Stimulated activated CD8-positive, alpha-beta memory T cell treated with anti-CD3 and anti-CD28 coated beads, Interleukin-2, amount 100 ng/mL, for 48 hours (primary cell): ENCODE results near the gene PIEZO2.
"Not testable (repeated sequence)": the region's sequence is repeated elsewhere in the genome, so short reads cannot be mapped to it uniquely, and the experiment has no call there.

Experiments used
- DNase-seq, 2 donors: peaks; one replicate each; pipeline ENCODE4 v3.0.0-alpha.2; 2020; ENCODE audit warnings: low read depth in 2 of 2

The PIEZO2 gene

DNA sequence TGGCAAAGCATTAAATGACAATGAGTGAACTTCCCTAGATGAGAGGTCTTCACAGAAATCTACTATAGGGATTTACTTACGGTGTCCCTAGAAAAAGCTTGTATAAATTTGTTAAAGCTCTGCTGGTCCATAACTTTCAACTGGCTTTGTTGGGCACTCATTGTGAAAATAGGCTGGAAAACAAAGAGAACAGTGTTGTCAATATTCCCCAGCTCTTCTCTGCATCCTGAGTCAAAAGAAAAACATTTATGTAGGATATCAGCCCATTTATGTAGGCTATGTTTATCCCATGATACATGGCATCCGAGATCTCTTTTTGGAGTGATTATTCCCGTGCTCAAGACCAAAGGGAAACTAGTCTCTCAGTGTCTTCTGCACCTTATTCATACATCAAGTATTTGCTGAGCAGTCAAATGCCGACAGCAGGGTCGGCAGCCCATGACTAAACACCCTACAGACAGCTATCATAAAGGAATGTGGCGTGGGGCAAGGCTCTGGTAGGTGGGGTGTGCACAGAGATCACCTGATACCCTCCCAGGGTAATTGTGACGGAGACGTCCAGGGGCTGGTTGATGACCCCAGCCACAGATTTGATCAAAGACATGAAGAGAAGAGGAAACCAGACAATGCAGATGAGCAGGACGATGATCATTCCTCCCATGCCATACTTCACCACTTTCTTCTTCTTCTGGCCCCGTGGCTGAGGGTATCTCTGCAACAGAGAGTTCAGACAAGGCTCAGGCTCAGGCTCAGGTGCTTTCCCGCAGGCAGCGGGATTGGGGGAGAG, 467.6 kb downstream of the PIEZO2 start:
- DNase-seq: no peak

DNA sequence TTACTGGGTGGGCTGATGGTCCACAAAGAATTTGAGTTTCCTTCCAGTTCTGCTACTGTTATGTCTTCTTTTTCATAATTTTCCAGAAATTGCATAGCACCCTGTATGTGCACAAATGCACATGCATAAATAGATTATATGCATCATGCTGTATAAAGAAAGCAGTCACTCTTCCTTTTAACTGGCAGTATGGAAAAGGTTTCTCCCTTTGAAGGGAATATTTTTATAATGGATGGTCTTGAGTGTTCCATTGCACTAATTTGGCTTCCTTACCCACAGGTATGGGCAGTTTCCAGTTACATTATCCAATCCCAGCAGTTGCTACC, 469.1 kb downstream of the PIEZO2 start:
- no peak for DNase-seq

DNA sequence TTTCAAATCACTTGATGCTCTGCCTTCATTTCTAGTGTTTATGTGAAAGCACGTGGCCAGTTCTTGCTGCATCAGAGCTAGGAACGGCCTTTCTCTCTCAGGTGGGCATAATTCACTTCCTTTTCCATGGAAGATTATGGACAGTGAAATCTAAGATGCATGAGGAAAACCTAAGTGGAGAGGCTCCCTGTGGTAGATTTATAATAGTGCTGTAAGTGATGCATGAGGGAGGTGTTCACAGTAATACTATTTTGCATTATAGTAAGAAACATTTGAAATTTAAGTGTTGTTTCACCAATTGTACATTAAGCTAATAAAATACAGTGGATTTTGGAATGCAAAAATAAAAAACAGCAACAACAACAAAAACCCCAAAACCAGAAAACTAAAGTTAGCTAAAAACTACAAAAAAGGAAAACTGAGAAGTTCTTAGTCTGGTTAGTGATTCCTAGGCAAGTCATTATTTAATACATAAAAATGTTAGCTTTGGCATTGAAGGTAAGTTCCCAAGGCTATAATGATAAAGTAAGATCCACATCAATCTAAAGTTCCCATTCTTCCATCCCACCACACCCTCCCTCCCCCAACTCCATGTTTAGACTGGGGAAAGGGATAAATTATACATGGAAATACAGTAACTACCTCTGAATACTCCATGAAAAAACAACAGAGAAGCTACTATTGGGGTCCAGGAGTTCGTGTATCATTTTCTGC, 469.7 kb downstream of the PIEZO2 start:
- no peak for DNase-seq

DNA sequence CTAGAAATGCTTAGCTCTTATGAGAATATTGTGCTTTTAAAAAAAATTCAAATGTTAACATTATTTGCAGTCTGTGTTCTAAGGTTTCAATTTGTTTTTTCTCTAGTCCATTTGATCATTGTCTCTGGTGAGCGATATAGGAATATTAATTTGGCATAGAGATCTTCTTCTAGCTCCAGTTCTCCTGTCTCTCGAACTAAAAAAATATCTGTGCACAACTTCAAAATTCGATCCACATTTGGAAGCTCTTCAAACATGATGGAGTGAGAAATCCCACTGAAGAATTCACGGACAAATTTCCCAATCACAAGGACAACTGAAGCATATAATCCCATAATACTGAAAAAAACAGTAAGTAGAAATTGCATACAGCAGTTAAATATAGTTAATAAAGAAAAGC, 477.9 kb downstream of the PIEZO2 start:
- DNase-seq: no peak

DNA sequence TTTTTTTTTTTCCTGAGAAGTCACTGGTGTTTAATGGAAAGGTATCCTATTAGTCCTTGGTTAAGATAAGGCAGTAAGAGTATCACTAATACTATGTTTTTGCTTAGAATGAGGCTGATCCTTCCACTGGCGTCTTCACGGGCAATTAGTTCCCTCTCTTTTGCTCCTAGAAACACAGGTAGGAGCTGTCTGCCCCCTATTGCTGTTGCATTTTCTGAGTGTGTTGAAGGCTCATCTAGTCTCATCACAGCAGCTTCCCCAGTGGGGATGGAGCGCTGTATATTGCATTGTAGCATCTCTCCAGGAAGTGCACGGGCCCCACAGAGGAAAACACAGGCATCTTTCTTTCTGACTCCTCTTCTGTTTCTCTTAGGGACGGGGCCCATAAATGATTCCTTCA, 478.5 kb downstream of the PIEZO2 start:
- DNase-seq: no peak

DNA sequence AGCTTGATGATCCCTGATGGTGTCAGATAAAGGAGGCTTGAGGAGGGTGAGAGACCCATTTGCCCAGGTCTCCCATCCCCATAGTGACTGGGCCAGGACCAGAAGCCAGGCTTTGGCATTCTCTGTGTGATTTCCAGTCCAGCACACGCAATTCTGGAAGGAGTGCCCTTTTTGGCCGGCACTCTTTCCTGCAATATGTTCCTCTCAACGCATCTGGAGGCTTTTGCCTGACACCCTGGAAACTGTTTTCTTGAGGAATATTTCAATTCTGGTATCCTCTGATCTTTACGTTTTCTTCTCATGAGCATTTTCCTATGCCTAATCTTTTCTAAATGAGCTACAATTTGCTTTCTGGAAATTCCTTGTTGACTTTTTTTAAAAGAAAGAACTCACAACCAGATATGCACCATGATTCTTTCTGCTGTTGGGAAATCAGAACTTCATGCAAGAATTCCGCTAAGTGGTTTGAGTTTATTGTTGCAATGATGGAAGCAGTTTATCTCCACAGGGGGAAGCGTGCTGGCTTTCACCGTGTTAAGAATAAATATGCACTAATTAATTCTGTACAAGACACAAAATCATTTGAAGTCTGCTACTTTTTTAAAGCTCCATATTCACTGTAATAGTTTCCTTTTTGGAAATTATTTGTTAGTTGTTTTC, 479.8 kb downstream of the PIEZO2 start:
- no peak for DNase-seq

DNA sequence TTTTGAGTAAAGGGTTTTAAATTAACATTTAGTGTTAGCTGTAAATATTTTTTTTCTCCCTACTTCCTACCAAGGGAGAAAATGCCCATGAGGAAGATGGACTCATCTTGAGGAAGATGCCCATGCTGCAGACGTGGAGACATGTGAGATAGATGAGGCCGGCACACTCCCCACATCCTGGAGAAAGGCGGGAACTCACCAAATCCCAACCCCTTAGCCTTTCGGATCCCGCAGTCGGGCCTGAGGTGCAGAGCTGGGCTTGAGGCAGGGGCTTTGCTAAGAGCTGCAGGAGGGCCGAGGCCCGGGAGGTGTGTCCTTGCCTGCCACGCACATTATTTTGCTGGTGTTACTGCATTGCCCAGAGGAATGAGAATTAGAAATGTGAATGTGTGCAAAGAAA, 485.6 kb downstream of the PIEZO2 start:
- DNase-seq: no peak

DNA sequence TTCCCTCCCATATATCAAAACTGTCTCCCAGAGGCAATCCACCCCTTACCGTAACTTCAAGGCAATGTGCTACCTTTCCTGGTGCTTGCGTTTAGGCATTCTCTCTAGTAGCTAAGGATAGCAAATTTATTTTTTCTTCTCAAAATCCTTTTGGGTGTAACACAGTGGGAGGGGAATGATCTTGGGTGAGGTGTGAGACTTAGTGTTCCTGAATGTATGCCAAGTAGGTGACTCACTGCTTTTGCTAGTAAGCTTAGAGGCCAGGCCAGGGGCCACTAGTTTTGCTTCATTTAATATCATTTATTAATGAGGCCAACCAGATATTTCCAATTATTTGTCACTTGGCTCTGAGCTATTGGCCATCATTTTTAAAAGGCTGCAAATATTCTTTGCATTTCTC, 488.1 kb downstream of the PIEZO2 start:
- DNase-seq: no peak

DNA sequence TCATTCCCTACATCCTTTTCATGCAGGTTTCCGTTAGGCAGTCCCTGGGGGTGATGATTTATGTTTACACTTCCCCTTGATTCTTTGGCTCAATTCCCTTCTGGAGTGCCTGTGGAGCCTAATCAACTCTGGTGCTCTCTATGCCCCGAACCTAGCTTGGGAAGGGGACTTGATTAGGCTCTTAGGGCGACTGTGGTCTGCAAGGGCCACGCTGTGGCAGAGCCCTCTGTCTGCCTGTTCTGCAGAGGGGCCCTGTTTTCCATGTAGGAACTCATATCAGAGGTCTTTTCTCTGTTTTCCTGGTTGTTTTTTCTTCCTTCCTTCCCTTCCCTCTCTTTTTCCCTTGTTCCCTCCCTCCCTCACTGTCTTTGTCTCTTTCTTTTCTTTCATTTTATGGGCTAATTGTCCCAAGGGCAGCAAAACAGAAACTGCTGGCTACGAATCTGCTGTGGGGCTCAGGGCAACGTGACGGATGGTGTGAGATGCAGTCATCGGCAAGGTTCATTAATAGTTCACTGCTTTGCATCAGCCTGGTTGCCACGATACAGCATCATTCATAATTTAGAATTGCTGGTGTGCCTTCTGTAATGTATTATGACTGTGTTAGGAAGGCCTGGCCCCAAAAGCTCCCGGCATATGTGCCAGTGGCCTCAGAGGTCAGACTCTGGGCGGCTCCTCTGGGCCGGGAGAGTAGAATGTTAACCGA, 489.0 kb downstream of the PIEZO2 start:
- DNase-seq: no peak

DNA sequence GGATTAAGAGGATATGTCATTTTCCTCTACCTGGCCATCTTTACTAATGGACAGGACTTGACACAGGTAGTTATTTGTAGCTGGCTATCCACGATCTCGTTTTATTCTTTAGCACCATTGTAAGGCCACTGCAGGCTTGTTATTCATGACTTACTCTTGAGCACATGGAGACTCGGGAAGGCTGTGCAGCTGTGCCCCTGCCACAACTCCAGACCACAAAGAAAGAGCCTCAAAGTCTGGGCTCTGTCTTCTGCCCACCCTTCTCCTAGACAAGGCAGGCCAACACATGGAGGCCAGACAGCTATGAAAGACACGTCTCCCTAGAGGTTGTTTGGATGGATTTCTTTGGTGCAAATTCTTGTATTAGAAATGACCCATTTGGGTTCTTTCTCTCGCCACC, 489.8 kb downstream of the PIEZO2 start:
- DNase-seq: no peak

DNA sequence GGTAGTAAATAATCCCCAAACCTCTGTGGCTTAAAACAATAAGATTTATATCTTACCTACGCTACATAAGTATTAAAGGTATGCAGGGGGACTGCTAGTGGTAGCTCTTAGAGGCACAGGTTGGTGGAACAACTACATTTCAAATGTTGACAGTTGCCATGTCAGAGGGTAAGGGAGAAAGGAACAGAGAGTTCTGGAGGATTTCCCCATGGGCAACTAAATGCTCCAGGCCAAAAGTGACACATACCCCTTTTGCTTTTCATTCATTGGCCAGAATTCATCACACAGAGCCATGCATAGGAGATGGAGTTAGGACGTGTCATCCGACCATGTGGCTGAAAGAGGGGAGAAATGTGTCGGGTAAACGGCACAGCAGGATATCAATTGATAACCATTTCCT, 490.4 kb downstream of the PIEZO2 start:
- DNase-seq: no peak

DNA sequence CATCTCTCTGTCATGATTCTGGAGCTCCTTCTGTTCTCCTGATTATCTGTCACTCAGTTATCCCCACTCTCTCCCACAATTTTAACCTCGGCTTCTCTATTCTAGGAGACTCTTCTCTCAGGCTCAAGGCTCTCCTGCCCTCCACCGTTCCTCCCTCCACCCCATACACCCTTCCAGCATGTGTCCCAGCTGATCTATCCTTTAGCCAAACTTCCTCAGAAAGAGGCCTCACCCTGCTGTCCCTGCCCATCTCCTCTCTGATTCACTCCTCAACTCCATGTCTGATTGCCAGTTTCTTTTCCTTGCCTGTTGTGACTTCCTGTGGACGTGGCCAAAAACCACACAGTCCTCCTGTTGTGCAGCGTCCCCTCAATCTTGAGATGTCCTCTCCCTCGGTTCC, 505.4 kb downstream of the PIEZO2 start:
- DNase-seq: not testable (repeated sequence)

DNA sequence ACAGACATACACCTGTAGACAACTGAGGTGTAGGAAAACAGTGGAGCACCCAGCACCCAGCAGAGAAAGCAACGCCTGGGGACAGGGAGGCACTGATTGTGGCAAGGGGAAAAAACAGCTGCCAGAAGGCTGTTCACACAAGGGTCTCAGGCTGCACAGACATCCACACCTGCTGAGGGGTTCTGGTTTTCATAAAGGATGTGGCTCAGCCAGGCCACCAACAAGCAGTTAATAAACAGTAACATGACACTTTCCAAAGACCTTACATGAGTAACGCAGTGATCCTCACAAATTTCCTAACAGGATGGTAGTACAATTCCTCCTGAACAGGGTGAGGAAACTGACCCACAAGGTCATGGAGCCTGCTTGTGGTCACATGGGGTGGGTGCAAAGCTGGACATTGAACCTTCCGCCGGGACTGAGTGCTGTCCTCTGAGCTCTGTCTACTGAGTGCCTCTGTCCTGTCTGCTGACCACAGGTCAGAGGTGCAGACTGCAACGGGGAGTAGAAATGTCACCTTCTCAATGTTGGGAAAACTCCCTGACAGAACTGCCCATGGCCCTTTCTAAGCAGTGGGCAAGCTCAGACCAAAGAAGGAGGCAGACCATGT, 506.3 kb downstream of the PIEZO2 start:
- not testable (repeated sequence) for DNase-seq

DNA sequence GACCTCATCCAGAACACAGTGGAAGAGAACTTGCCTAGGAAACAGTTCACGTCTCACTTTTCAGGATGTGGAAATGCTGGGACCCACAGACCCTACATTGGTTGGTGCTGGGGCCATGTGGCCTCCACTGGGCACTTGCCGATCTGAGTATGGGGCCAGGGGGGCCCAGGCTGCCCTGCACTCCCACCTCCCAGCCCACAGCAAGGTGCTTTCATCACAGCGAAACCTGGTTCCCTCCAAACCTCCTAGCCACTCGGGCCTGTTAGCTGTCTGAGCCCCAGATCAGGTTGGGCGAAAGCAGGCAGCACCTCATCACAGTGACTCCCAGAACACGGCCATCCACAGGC, 510.9 kb downstream of the PIEZO2 start:
- DNase-seq: not testable (repeated sequence)

DNA sequence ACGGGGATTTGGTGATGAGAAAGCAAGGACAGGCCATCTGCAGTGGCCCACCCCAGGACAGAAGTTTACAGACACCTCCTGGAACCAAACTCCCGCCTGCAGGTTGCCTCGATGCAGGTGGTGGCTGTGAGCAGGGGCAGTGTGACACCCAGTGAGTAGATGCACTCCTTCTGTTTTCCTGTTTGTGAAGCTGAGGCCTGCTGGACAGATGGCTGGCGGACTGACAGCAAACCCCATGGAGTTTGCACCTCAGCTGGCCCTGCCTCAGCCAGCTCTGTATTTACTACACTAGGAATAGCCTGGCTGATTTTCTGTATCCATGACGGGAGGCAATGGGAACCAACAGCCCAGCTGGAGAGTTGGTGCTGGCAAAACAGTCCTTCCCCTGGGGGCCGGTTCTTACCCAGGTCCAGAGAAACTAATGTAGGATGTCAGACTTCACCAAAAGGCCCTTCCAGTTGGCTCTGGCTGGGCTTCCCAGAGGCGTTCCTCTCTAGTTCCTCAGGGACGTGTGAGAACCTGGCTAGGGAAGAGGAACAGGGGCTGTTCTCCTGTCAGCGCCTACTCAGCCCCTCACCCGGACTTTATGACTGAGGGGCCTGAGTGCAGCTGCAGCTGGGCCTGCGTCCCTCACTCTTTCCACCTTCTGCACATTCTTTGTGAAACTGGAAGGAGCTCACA, 511.4 kb downstream of the PIEZO2 start:
- DNase-seq: not testable (repeated sequence)

DNA sequence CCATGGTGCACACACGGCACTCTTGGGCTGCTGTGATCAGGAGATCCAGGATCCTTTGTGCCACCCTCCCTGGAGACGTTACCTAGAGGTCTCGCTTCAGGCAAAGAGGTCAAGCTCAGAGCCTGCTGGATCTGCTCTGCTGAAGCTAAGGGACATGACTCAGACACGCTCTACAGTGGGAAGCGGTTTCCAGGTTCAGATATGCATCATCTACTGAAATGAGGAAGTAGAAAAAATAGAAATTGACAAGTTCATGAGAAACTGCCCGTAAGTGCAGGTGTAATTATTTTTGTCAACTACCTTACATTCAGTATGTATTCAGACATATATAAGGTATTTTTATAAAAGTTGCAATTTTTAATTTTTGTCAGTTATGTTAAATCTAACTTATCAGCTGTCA, 520.3 kb downstream of the PIEZO2 start:
- DNase-seq: not testable (repeated sequence)

DNA sequence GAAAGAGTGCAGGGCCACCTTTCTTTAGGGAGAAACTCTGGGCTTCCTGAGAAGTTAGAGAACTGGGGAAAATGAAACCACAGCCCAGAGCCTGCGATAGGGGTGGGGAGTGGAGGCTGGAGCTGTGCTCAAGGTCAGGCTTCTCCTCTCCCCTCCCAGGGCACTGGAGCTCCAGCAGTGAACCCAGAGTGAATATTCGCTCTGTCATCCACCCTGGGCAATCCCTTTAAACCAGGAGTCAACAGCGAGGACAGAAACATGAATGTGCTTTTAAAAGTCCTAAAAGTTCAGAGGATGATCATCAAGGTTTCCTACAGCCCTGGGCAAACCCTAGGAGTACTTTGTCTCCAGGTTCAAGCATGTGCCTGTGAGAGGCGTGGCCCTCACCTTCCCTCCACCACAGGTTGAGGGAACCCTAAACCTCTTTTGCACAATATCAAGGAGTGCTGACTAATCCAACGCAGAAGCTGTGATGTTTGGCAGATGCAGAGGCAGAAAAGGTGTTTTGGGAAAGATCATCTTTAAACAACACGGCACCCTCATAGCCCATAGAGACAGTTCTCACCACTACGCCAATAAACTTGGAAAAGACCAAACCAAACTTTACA, 522.7 kb downstream of the PIEZO2 start:
- DNase-seq: not testable (repeated sequence)

DNA sequence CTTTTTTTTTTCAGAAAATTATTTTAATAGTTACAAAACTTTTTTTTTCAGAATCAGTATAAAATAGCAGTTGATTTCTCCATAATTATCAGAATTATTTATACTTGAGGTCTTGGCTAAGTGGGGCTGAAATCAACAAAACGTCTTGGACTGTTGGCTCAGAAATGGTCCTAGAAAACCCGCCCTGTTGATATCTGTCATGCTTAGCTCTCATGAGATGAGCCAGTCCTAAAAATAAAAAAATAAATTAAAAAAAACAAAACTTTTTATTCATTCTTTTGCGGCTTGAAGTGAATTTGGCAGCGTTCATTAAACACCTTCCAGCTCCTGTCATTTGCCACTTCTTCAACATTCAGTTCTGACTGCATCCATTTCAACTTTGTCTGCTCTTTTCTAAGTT, 525.8 kb downstream of the PIEZO2 start:
- DNase-seq: not testable (repeated sequence)

DNA sequence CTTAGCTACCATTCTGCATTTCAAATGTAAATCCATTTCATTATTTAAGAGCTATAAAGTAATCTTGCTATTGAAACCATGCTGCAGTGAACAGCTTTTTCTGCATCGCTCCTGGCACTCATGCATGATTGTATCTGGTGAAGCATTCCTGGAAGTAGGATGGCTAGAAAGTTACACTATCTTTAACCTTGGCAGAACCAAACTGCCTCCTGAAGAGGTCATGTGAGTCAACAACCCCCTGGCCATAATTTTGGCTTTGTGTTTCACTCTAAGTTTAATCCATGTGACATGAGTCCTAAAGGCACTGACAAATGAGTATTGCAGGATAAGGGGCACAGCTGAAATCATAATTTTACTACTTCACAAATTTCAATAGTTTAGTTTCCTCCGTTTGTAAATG, 526.4 kb downstream of the PIEZO2 start:
- not testable (repeated sequence) for DNase-seq

DNA sequence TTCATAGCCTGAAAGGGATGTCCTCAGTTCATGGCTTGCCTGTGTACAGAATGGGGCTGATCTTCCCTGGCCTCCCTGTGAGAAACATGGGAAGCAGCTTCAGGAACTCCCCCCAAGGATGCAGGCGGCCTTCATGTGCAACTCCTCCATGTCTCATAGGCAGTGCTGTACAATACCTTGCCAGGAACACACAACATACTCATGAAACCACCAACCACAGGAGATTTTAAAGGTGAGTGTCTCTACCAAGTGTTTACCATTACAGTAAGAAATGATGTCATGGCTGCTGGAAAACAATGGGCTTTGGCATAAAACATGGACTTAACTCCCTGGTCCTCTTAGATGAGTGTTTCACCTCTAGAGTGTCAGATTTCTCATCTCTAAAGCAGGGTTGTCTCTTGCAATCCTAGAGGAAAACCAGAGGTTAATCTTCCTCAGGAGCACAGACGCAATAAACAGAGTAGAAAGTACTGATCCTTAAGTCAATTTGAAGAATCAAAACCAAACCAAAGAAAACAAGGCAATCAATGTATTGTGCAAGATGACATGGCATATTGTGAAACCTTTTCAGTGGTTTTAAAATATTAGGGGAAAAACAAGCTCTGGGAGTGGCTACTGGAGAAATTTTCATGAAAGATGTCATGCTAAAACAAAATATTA, 528.6 kb downstream of the PIEZO2 start:
- not testable (repeated sequence) for DNase-seq
